Measurements from ENCODE around the gene ZNF662.
"Not testable (repeated sequence)": the region's sequence is repeated elsewhere in the genome, so short reads cannot be mapped to it uniquely, and the experiment has no call there.

ZNF662 gene

DNA sequence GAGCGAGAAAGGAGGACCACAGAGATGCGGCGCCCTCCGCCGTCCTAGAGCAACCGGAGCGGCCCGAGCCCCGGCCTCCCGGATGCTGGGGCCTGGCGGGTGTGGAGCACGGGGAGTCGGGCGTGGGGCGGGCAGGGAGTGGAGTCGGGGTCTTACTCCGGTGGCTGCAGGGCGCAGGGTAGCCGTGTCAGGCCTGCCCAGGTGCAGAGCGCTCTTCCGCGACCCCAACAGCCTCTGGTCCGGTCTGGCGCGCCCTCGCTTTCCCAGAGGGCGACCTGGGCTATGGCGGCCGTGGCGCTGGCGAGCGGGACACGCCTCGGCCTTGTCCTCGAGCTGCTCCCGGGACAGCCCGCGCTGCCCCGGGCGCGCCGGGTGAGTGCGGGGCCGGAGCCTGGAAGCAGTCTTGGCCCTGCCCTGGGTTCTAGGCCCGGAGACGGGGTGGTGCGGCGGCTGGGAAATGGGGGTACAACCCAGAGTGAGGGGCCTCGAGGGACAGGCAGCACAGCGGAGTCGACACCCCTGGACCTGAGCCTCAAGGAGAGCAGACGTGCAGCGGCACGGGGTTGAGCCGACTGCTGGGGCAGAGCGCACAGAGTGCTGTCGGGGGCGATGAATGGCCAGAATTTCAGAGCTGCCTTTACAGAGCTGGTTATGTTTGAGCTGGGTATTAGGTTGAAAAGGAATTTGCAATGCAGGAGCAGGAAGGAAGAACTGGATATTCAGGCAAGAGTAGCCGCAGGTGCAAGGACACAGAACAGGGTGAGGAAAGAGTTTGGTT is at the start of gene ZNF662:
Gene ZNF662 (plus strand): TSS at position 73 of the 778 bp plus-strand sequence. CDS start 1,973 bp downstream, outside the sequence.
- peak; percentile 46 to 78 for DNase-seq

DNA sequence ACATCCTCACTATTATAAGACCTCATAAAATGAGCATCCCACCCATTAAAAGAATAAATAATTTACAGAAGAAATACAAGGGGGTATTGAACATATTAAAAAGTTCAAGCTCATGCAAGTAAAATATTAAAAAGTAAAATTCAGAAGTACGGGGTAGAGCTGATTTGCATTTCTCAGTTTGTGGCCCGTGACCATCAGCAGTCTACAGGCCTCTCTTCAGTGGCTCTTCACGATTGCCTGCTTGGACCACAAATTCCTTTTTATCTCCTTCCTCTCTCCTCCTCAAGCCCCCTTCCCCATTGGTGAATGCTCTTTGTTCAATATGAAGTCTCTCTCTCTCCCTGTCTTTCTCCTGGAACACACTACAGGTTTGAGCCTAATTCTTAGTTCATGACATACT is 49.4 kb upstream of the ZNF662 start:
- DNase-seq: no peak

DNA sequence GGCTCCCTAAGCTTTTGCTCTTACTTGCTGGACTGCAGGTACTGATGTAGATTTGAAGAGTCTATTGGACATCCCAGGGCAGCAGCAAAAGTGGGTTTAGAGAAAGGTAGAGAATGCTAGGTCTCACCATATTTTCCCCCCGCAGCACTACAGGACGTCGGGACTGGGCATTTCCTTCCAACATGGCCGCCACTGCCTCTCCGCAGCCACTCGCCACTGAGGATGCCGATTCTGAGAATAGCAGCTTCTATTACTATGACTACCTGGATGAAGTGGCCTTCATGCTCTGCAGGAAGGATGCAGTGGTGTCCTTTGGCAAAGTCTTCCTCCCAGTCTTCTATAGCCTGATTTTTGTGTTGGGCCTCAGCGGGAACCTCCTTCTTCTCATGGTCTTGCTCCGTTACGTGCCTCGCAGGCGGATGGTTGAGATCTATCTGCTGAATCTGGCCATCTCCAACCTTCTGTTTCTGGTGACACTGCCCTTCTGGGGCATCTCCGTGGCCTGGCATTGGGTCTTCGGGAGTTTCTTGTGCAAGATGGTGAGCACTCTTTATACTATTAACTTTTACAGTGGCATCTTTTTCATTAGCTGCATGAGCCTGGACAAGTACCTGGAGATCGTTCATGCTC is 41.5 kb upstream of the ZNF662 start:
- DNase-seq: no peak

DNA sequence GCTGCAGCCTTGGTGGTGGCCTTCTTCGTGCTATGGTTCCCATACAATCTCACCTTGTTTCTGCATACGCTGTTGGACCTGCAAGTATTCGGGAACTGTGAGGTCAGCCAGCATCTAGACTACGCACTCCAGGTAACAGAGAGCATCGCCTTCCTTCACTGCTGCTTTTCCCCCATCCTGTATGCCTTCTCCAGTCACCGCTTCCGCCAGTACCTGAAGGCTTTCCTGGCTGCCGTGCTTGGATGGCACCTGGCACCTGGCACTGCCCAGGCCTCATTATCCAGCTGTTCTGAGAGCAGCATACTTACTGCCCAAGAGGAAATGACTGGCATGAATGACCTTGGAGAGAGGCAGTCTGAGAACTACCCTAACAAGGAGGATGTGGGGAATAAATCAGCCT is 40.7 kb upstream of the ZNF662 start:
- DNase-seq: no peak

DNA sequence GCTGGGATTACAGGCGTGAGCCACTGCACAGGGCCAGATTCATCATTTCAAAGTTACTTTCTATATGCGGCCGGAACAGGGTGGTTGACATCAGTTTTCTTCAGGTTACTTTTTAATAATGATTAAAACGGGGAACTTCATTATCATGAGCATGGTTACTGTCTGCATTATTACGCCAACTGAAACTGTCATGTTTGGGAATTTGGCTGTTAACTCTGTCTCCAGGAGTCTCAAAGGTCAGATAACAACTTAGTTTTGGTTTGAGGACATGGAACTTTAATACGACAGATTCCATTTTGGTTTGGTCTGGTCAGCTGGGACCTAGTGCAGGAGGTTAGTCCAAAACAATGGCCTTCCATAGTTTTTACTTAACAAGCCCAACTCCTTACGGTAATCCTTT is 38.8 kb upstream of the ZNF662 start:
- DNase-seq: no peak

DNA sequence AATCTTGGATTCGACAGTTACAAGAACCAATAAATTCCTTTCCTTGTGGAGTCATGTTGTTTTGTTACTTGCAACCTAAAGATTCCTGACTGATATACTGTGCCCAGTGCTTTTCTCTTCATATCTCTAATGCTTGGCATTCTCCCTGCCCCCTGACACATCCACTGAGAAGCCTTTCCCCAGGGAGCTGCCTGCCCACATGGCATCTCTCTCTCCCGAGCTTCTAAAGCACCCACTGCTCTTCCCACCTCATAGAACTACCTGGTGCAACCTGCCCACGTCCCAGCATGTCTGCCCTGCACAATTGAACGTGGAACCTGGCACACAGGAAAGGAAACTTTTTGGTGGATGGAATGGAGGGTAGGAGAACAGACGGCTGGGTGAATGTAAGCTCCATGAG is 37.1 kb upstream of the ZNF662 start:
- DNase-seq: no peak

DNA sequence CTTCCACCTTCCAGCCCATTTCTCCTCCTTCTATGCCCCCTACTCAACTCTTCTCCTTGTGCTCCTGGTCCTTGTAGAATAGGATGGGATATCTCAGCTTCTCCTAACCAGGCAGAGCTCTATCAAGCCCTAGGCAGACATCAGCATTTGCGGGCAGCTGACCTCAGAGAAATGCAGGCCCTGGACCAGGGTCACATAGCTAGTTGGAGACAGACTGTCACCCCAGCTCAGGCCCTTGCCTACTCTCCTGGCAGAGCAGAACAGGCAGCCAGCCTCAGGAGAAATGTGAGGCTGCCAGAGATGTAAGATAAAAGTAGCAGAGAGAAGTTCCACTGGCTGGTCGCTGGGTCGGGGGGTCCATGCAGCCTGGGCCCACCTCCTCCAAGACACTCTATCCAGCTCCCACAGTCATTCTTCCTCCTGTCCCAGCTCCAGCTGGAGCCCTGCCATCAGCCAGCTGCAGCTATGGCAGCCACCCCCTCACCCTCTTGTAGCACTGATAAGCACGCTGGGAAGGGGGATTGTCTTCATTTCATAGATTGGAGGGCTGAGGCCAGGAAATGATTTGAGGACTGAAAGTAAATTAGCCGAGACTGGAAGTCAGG is 34.2 kb upstream of the ZNF662 start:
- no peak for DNase-seq

DNA sequence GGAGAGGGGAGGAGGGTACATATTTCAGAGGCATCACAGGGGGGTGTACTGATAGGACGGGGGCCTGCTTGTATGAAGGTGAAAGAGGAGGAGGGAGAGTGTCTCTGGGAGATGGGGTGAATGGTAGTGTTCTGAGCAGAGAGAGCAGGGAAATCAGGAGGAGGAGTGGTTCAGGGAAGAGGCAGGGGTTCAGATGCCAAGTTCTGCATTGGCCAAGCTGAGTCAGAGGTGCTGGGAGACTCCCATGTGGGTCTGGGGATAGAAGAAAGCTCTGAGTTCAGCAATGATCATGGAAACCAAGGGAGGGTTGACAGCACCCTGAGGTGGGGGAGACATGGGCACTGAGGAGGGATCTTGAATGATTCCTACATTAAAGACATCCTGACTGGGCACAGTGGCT is 33.2 kb upstream of the ZNF662 start:
- DNase-seq: no peak

DNA sequence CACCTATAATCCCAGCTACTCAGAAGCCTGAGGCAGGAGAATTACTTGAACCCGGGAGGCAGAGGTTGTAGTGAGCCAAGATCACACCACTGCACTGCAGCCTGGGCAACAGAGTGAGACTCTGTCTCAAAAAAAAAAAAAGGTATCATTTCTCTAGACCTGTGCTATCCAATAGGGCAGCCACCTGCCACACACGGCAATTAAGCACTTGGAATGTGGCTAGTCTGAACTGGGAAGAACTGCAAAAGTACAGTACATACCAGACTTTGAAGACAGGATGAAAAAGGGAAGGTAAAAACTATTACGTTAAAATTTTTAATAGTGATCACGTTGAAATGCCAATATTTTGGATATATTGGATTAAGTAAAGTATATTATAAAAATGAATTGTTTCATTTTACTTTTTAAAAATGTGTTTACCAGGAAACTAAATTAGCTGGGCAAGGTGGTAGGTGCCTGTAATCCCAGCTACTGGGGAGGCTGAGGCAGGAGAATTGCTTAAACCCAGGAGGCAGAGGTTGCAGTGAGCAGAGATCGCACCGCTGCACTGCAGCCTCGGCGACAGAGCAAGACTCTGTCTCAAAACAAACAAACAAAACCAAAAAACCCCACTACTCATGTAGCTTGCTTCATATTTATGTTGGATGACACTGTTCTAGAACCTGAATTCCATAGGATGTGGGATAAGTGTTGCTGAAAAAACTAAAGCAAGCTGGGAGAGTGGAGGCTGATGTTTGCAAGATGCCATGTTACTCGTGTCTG is 32.5 kb upstream of the ZNF662 start:
- no peak for DNase-seq

DNA sequence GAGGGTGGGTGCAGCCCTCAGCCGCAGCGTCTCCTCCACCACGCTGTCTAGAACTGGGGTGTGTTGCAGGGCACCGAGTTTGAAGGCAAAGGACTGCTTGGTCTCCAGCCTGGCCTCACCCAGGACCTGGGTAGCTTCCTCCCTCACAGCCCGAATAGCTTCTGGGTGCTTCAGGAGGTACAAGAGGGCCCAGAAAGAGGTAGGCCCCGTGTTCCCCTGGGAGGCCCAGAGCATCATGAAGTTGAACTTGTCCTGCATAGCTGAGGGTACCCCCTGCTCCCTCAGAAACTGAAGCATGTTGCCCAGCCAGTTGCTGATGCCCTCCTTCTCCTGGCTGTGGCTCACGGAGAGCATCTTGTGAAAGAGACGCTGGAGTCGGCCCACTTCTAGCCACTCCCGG is 31.2 kb upstream of the ZNF662 start:
- DNase-seq: no peak

DNA sequence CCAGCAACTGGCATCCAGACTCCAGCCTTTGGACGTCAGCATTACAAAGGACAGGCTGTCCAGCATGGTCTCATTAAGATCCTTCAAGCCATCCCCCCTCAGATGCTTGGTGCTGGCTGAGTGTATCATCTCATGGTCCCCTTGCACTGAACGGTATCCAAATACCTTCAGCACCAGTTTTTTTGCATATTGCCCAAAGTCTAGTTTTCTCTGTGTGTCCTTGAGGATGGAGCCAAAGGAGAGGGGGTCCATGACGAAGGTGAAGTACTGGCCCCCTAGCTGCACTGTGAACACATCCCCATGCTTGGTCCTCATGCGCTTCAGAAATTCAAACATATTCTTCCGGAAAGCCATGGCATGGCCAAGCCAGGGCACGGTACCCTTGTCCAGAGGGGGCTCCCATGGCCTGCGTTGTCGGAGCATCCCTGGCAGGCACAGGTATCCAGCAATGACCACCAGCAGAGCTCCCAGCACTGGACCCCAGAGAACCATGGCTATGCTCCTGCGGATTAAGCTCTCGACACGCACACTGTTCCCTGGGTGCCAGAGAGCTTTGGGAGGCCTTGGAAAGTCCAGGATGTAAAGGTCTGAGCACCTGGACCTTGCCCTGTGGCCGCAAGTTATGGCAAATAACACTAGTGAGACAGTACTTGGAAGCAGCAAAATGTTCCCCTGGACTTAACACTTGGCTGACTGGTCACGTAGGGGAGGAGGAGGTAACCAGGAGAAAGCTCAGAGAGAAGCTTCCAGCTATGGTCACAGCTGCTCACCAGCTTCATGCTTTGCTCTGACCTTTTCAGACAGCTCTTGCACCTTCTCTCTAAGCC is 30.4 kb upstream of the ZNF662 start, which contains the start of gene CYP8B1:
Gene CYP8B1 (minus strand): TSS at position 555 of the 827 bp plus-strand sequence. CDS start 63 bp downstream, at position 492.
- no peak for DNase-seq

DNA sequence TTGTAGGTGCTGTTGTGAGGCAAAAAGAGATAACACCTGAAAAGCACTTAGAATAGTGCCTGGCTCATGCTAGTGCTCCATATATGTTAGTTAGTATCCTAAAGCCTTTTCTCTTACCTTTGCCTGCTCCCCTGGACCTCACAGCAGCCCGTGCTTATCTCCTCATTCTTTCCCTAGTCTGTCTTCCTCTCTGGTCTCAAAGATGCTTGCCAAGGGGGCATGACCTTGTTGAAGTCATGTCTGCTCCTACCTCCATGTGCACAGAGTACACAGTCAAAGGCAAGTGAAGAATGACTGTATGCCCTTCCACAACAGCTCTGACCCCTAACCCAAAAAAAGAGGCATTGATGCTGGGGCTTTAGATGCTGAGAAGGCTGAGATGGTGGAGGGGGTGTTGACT is 29.5 kb upstream of the ZNF662 start:
- no peak for DNase-seq

DNA sequence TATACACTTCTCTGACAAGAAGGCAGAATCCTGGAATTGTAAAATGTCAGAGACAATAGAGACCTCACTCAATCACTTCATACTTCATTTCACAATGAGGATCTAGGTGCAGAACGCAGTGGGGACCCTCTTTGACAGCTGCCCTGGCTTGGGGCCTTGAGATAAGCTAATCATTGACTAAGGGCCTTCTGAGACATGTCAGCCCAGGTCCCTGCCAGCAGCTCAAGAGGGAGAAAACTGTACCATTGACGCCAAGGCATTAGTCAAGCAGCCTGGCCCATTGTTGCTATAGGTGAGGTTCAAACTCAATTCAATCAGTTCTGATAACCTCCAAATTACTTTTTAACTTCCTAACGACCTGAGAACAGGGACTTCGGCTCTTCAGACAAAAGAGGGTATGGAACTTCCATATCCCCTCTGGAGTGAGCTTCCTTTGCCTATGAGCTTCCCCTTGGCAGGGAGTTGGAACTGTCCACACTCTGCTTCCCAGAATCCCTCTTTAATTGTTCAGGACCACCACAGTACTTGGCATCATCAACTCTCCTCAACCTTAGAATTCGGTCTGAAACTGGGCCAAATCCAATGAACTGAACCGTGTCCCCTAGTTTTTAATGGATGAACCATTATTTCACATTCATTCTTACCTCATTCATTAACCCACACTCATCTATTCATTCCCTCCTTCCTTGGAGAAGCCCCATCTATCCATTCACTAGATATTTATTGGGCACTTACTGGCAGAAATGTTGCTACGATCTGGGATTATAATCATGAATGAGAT is 28.8 kb upstream of the ZNF662 start:
- no peak for DNase-seq

DNA sequence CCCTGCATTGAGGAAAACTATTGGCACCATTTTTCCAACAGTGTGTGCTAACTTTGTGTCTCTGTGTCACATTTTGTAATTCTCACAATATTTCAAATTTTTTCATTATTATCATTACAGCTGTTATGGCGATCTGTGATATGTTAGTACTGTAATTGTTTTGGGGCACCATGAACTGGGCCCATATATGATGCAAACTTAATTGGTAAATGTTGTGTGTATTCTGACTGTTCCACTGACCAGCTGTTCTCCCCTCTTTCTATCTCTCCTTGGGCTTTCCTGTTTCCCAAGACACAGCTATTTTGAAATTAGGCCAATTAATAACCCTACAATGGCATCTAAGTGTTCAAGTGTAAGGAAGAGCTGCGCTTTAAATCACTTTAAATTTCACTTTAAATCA is 28.1 kb upstream of the ZNF662 start:
- no peak for DNase-seq

DNA sequence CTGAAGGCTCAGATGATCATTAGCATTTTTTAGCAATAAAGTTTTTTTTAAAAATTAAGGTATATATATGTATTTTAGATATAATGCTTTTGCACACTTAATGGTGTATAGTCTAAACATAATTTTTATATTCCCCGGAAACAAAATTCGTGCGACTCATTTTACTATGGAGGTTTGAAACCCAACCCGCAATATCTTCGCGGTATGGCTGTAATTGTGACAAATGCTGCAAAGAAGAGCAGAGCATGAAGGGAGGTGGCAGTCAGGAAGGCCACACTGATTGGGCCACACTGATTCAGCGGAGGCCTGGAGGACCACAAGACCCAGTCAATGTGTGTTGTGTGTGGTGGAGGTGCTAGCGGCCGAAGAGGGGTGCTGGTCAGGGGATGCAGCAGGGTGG is 25.8 kb upstream of the ZNF662 start:
- DNase-seq: no peak

DNA sequence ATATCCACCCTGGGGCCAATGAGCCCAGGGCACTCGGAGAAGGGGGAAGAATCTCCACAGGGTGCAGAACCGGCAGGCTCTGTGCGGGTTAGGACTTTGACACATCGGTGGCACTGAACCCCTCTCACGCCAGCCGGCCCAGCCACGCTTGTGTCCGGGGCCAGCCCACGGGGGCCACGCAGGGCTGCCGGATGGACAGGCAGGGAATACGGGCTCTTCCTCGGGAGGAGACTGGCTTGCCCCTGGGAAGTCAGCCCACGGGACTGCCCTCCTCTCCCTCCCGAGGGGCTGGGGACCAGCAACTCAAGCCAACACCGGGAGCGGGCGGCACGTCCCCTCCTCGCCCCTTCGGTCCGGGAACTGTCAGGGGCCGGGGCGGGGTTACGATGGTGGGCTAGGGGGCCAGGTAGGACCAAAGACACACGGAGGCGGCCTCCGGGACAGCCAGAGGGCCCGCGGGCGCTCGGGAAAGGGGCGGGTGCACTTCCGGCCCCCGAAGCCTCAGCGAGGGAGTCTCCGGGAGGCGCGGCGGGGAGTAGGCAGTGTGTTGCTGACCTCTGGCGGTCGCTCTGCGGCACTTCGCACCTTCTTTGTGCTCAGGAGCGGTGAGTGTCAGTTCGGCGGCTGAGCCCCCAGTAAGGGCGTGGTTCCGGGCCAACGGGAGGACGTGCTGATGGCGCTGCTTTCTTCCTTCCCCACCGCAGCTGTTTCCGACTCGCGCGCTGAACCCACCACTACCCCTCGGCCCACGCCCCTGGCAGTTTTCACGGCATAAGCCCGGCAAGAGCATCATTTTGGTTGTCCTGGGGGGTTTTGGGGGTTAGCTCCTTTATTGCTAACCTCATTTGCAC is 25.1 kb upstream of the ZNF662 start:
- DNase-seq: peak; percentile 67 to 90

DNA sequence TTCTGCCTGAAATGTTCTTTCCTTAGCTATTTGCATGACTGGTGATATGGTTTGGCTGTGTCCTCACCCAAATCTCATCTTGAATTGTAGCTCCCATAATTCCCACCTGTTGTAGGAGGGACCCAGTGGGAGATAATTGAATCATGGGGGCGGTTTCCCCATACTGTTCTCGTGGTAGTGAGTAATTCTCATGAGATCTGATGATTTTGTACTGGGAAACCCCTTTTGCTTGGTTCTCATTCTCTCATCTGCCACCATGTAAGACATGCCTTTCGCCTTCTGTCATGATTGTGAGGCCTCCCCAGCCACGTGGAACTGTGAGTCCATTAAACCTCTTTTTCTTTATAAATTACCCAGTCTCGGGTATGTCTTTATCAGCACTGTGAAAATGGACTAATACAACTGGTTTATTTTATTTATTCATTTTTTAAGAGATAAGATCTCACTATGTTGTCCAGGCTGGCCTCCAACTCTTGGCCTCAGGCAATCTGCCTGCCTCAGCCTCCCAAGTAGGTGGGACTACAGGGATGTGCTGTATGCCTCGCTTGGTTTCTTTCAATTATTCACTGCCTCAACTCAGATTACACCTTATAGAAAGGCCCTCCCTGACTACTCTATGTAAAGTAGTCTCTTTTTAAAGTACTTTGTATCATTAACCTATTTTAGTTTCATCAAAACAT is 22.6 kb upstream of the ZNF662 start:
- not testable (repeated sequence) for DNase-seq

DNA sequence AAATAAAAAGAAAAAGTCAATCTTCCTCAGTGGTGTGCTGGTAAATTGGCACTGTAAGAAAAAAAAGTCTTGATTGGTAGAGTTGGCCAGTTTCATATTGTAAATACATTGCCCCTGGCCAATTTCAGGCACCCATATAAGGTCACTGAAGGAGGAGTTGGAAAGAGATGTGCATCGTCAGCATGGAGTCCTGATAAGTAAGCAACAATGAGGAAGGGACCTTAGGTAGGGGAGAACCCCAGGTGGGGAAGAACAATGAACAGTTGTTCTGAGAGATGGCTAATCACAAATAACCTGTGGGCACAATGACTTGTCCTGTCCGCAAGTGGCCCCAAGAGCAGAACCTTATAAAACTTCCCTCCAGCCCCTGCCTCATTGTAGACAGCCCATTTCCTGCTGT is 21.6 kb upstream of the ZNF662 start:
- DNase-seq: no peak

DNA sequence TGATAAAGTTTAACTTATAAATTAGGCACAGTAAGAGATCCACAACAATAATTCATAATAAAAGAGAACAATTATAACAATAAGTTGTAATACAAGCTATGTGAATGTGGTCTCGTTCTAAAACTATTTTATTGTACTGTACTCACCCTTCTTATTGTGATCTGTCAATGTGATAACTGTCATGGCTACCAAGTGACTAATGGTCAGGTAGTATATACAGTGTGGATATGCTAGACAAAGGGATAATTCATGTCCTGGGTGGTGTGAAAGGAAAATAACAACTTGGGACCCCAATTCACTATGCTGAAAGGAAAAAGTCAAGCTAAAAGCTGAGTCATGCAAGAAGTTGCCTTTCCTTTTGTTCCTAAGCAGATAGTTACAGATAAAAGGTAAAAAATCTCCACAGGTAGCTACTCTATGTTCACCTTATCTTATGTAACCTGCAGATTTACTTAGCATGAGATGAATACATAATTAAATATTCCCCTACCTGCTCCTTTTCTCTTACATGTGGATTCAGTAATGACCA is 19.6 kb upstream of the ZNF662 start:
- DNase-seq: no peak

DNA sequence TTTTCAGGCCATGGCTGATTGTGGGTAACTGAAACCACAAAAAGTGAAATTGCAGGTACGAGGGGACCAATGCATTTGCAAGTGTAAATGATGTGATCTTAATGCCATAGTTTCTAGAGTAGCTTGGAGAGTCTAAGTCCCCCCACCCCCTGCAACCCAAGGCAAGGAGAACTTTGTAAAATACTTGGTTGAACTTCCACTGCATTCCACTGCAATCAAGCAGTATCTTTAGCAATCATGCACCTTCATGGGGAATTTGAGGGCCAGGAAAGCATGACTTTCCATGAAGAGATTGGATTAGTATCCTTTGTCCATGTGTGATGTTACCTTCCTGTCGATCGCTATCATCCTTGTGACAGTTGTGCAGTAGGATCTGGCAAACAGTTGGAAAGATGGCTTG is 18.9 kb upstream of the ZNF662 start:
- DNase-seq: no peak
